Measurements from ENCODE around the gene FHAD1. TPM values are rescaled to one million over a fixed set of nuclear protein-coding genes. Genes with fewer than 3 reads are reported as not detected.

The FHAD1 gene
- total and polyA plus RNA-seq, 4 donors = under 0.01 to 0.13 (median 0.05) TPM; not detected in 1

DNA sequence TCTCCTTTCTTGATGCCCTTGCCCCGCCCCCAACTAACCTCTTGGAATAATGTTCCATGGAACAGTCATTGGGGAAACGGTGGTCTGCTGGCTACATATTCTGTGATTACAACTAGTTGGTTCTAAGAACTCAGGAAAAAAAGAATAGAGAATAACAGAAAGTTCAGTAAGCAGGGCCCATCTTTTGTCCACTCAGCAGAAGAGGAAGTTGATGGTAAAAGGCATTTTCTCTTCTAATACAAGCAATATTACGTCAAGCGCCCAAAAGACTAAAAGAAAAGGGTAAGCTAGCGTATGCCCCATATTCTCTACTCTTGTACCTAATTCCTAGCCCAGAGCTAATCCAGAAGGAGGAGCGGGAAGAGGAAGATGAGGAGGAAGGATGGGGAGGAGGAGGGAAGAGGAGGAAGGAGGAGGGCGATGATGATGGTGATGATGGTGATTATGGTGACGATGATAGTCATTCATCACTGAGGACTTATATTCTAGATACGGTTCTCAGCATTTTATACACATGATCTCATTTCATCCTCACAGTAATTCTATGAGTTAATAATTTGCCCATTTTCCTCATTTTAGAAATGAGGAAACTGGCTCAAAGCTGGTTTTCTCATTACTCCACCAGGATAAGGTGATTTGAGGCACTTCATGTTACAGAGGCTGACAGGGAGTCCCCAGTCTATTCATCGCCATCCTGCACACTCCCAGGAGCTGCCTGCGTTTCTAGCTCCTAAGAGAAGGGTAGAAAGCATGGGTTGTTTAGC is 86.1 kb downstream of the FHAD1 start:
- no peaks in the 10 kb centered on the region for H3K36me3 ChIP-seq (ENCODE audit: control insufficient read depth in 4 of 4, insufficient read depth in 3 of 4, low read depth in 1 of 4, low read length in 3 of 4)
- 92% methylated on average over 11 of the region's 11 CpGs for WGBS
- DNase-seq (ENCODE audit: low spot score) = no peak
- TF ChIP-seq GABPA (IDR thresholded peaks at IDR 0.05 in 1 of 2, conservative IDR thresholded peaks at IDR 0.05 in 1 of 2) (no peak), HNF4G (IDR thresholded peaks at IDR 0.05) (no peak)
- TF ChIP-seq, protein P1, sequence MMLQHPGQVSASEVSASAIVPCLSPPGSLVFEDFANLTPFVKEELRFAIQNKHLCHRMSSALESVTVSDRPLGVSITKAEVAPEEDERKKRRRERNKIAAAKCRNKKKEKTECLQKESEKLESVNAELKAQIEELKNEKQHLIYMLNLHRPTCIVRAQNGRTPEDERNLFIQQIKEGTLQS (IDR thresholded peaks at IDR 0.05) = no peak
- peaks cover 0 to 12% (median 10%) of the 10 kb centered on the region in 4 donors for H3K4me1 ChIP-seq (ENCODE audit: control insufficient read depth in 4 of 4, insufficient read depth in 4 of 4, low read length in 3 of 4)
- no peak overlapping the region for H3K4me3 ChIP-seq (ENCODE audit: low read depth in 1 of 3, low read length in 3 of 3)
- no peaks in the 10 kb centered on the region for H3K9me3 ChIP-seq (ENCODE audit: control insufficient read depth in 4 of 4, low read length in 3 of 4)
- H3K27me3 ChIP-seq (ENCODE audit: control insufficient read depth in 4 of 4, insufficient read depth in 4 of 4, low read length in 3 of 4) = no peaks in the 10 kb centered on the region
- no peak overlapping the region for H3K27ac ChIP-seq (ENCODE audit: low read depth in 1 of 2, low read length in 2 of 2)
- H3K9ac ChIP-seq (ENCODE audit: low read depth in 1 of 2, low read length in 2 of 2) = no peak overlapping the region

DNA sequence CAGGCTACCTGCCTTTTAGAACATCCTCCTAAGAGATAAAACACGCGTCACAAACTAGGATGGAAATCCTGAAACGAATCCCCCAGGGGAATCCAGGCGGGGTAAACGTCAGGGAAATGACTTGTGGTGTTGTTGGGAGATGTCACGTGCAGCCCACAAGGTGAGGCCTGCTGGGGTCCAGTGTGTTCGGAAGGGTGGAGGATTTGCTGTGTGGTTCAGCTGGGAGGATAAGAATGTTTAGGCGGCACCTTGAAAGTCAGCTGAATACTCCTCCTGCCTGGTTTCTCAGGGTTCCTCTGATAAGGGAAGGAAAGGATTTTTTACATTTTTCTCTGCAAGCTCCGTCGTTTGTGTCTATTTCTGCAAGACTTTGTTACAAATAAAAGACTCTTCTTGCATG is 88.0 kb downstream of the FHAD1 start:
- TF ChIP-seq FOXA1 (IDR thresholded peaks at IDR 0.05) (no peak), JUND (IDR thresholded peaks at IDR 0.05) (no peak), NR2F2 (IDR thresholded peaks at IDR 0.05) (no peak), SP1 (IDR thresholded peaks at IDR 0.05) (no peak), YY1 (IDR thresholded peaks at IDR 0.05) (no peak), GABPA (IDR thresholded peaks at IDR 0.05 in 1 of 2, conservative IDR thresholded peaks at IDR 0.05 in 1 of 2) (no peak), FOXA2 (IDR thresholded peaks at IDR 0.05) (no peak), RXRA (IDR thresholded peaks at IDR 0.05) (no peak), HNF4G (IDR thresholded peaks at IDR 0.05) (no peak), HNF4A (conservative IDR thresholded peaks at IDR 0.05) (no peak), RAD21 (IDR thresholded peaks at IDR 0.05) (no peak), EGR1 (IDR thresholded peaks at IDR 0.05; ENCODE audit: low read depth in 2 of 2) (no peak), TAF1 (conservative IDR thresholded peaks at IDR 0.05) (no peak)
- TF ChIP-seq, protein P1 (IDR thresholded peaks at IDR 0.05) = no peak
- TF ChIP-seq, protein P2, sequence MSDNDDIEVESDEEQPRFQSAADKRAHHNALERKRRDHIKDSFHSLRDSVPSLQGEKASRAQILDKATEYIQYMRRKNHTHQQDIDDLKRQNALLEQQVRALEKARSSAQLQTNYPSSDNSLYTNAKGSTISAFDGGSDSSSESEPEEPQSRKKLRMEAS (IDR thresholded peaks at IDR 0.05) = no peak
- TF ChIP-seq, protein P3, sequence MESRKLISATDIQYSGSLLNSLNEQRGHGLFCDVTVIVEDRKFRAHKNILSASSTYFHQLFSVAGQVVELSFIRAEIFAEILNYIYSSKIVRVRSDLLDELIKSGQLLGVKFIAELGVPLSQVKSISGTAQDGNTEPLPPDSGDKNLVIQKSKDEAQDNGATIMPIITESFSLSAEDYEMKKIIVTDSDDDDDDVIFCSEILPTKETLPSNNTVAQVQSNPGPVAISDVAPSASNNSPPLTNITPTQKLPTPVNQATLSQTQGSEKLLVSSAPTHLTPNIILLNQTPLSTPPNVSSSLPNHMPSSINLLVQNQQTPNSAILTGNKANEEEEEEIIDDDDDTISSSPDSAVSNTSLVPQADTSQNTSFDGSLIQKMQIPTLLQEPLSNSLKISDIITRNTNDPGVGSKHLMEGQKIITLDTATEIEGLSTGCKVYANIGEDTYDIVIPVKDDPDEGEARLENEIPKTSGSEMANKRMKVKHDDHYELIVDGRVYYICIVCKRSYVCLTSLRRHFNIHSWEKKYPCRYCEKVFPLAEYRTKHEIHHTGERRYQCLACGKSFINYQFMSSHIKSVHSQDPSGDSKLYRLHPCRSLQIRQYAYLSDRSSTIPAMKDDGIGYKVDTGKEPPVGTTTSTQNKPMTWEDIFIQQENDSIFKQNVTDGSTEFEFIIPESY (IDR thresholded peaks at IDR 0.05) = no peak
- TF ChIP-seq, protein P4, sequence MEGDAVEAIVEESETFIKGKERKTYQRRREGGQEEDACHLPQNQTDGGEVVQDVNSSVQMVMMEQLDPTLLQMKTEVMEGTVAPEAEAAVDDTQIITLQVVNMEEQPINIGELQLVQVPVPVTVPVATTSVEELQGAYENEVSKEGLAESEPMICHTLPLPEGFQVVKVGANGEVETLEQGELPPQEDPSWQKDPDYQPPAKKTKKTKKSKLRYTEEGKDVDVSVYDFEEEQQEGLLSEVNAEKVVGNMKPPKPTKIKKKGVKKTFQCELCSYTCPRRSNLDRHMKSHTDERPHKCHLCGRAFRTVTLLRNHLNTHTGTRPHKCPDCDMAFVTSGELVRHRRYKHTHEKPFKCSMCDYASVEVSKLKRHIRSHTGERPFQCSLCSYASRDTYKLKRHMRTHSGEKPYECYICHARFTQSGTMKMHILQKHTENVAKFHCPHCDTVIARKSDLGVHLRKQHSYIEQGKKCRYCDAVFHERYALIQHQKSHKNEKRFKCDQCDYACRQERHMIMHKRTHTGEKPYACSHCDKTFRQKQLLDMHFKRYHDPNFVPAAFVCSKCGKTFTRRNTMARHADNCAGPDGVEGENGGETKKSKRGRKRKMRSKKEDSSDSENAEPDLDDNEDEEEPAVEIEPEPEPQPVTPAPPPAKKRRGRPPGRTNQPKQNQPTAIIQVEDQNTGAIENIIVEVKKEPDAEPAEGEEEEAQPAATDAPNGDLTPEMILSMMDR (IDR thresholded peaks at IDR 0.05; ENCODE audit: low read depth, low read length, missing input control) = no peak
- TF ChIP-seq, protein P5, sequence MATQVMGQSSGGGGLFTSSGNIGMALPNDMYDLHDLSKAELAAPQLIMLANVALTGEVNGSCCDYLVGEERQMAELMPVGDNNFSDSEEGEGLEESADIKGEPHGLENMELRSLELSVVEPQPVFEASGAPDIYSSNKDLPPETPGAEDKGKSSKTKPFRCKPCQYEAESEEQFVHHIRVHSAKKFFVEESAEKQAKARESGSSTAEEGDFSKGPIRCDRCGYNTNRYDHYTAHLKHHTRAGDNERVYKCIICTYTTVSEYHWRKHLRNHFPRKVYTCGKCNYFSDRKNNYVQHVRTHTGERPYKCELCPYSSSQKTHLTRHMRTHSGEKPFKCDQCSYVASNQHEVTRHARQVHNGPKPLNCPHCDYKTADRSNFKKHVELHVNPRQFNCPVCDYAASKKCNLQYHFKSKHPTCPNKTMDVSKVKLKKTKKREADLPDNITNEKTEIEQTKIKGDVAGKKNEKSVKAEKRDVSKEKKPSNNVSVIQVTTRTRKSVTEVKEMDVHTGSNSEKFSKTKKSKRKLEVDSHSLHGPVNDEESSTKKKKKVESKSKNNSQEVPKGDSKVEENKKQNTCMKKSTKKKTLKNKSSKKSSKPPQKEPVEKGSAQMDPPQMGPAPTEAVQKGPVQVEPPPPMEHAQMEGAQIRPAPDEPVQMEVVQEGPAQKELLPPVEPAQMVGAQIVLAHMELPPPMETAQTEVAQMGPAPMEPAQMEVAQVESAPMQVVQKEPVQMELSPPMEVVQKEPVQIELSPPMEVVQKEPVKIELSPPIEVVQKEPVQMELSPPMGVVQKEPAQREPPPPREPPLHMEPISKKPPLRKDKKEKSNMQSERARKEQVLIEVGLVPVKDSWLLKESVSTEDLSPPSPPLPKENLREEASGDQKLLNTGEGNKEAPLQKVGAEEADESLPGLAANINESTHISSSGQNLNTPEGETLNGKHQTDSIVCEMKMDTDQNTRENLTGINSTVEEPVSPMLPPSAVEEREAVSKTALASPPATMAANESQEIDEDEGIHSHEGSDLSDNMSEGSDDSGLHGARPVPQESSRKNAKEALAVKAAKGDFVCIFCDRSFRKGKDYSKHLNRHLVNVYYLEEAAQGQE (IDR thresholded peaks at IDR 0.05) = no peak
- H3K4me1 ChIP-seq (ENCODE audit: control insufficient read depth in 4 of 4, insufficient read depth in 4 of 4, low read length in 3 of 4) = no peaks in the 10 kb centered on the region
- H3K27me3 ChIP-seq (ENCODE audit: control insufficient read depth in 4 of 4, insufficient read depth in 4 of 4, low read length in 3 of 4) = no peaks in the 10 kb centered on the region
- H3K4me3 ChIP-seq (ENCODE audit: low read depth in 1 of 3, low read length in 3 of 3) = no peak overlapping the region
- no peak overlapping the region for H3K27ac ChIP-seq (ENCODE audit: low read depth in 1 of 2, low read length in 2 of 2)
- WGBS = 93% methylated on average over 10 of the region's 10 CpGs
- no peak for DNase-seq (ENCODE audit: low spot score)
- H3K36me3 ChIP-seq (ENCODE audit: control insufficient read depth in 4 of 4, insufficient read depth in 3 of 4, low read depth in 1 of 4, low read length in 3 of 4) = no peaks in the 10 kb centered on the region
- no peaks in the 10 kb centered on the region for H3K9me3 ChIP-seq (ENCODE audit: control insufficient read depth in 4 of 4, low read length in 3 of 4)
- no peak overlapping the region for H3K9ac ChIP-seq (ENCODE audit: low read depth in 1 of 2, low read length in 2 of 2)

All from liver (tissue), 9 donors.